HepG2 (cell line): ENCODE results near the gene UTP25. TPM values are rescaled to one million over a fixed set of nuclear protein-coding genes. Genes with fewer than 3 reads are reported as not detected.
A peak's percentile ranks its signal among the peaks of the same experiment; 100 is the strongest.

ENCODE experiments used
- REST ChIP-seq, 2 experiments: IDR thresholded peaks; 2 replicates each; pipeline ENCODE4 v1.6.1; 2011 to 2012; ENCODE audit warnings: low read length in 2 of 2, borderline replicate concordance in 1 of 2, low read depth in 1 of 2, mild to moderate bottlenecking in 1 of 2, moderate library complexity in 1 of 2
- TBL1XR1 ChIP-seq: fragments of 150-350 bp; IDR thresholded peaks from 2 replicates; pipeline ENCODE4 v1.6.1; 2014; ENCODE audit warnings: borderline replicate concordance, low read length; ENCODE audit not compliant: partially characterized antibody
- TRIM22 ChIP-seq: fragments of 450-650 bp; IDR thresholded peaks from 2 replicates; pipeline ENCODE4 v1.6.1; 2017
- ZBTB40 ChIP-seq, 2 experiments: fragments of 450-650 bp in 1 of 2; sonication (generic) in 1 of 2; formaldehyde crosslinking in 1 of 2; IDR thresholded peaks; 2 replicates each; pipeline versions ENCODE4 v1.6.1 to v1.8.0; 2016 to 2022; ENCODE audit warnings: antibody characterized with exemption in 1 of 2, mild to moderate bottlenecking in 1 of 2, missing genetic modification reagents in 1 of 2
- ZHX1 ChIP-seq: sonication (generic); formaldehyde crosslinking; IDR thresholded peaks from 2 replicates; pipeline ENCODE4 v1.8.1; 2022; ENCODE audit warnings: low read depth, mild to moderate bottlenecking, missing genetic modification reagents
- ZUFSP ChIP-seq: sonication (generic); formaldehyde crosslinking; IDR thresholded peaks from 2 replicates; pipeline ENCODE4 v1.9.0; 2021; ENCODE audit warnings: missing genetic modification reagents, mild to moderate bottlenecking, borderline replicate concordance
- polyA plus RNA-seq, 8 experiments: library from polyadenylated mRNA; depleted of rRNA in 3 of 8; stranded (reverse) in 7 of 8; unstranded in 1 of 8; fragments of >200 nt; fragmentation: Illumina TruSeq in 4 of 8; extraction: Trizol in 4 of 8; gene quantifications; 2 replicates each; pipeline versions ENCODE4 v1.2.1 to v1.2.3, GENCODE V29; 2011 to 2016; ENCODE audit warnings: low read depth in 4 of 8, missing spikeins in 1 of 8, mixed read lengths in 1 of 8; ENCODE audit not compliant: insufficient read depth in 1 of 8
- total RNA-seq, 5 experiments: library from RNA; depleted of rRNA; stranded (reverse); fragments of >200 nt; fragmentation: Illumina TruSeq; extraction: Trizol; gene quantifications; 2 replicates each; pipeline ENCODE4 v1.2.3, GENCODE V29; 2016; ENCODE audit warnings: low read depth in 1 of 5

UTP25 gene
- total and polyA plus RNA-seq, 2 of the 13 experiments (the other 11 are each of a cell fraction or from before 2014, with no cell fraction given) = 4.8 to 5.7 TPM

- TF ChIP-seq ZHX1 (CRISPR knock-in tag) (no peak), ZUFSP (CRISPR knock-in tag) (no peak), TRIM22 (no peak), REST (IDR thresholded peaks at IDR 0.05; ENCODE audit: borderline replicate concordance in 1 of 2, low read depth in 1 of 2, low read length in 2 of 2) (no peak), TBL1XR1 (peak; percentile 67), ZBTB40 (IDR thresholded peaks at IDR 0.05) (peak; percentile 45), ZBTB40 (CRISPR knock-in tag; IDR thresholded peaks at IDR 0.05) (peak; percentile 60; the same call in 1 of the 2 replicates)
These were observed 43.3 kb upstream of the UTP25 start, which contains the start of gene C1orf74 (continued) for GRCh38 chr1:209784265-209785169.
